ENCODE data around the gene ALDH3B1. TPM values are rescaled to one million over a fixed set of nuclear protein-coding genes. Genes with fewer than 3 reads are reported as not detected.

The ALDH3B1 gene
- total and polyA plus RNA-seq, 10 of the 15 experiments (the other 5 are each of a cell fraction or from before 2014, with no cell fraction given): 0.03 to 0.37 (median 0.17) TPM; not detected in 3

DNA sequence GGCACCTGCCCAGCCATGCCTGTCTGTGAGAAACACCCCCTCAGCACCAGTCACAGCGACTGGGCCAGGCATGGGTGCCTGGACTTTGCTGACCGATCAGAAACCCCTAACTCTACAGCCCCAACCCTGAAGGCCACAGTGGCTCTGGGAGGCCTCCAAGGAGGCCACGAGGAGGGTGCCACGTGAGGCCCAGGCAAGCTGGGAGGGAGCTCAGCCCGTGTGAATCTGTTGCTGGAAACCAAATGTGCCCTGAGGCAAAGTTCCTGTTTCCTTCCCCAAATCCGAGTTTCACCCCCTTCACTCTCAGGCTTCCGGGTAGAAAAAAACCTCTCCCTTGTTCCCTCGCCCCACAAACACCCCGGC lies 7.6 kb upstream of the ALDH3B1 start:
- peaks cover 14% of the 10 kb centered on the region for H3K79me2 ChIP-seq (ENCODE audit: control insufficient read depth, insufficient read depth, low read length)
- ChIA-PET CTCF (interaction anchor here (1.0 to 3.5 kb wide), 4 partner anchors 9 to 206 kb away, joined by 3 to 19 read pairs (median 6); no protein-coding TSS in a partner anchor), RAD21 (ENCODE audit: unreplicated experiment) (interaction anchor here (0.5 to 0.7 kb wide), 2 partner anchors 68 to 200 kb away, joined by 3 to 4 read pairs; no protein-coding TSS in a partner anchor), SMC1A (ENCODE audit: uncharacterized antibody, unreplicated experiment) (interaction anchor here (0.7 kb wide), 1 partner anchor 9 kb away, joined by 3 read pairs; no protein-coding TSS in a partner anchor), POLR2A (interaction anchor here (1.1 to 3.0 kb wide), 2 partner anchors 35 to 116 kb away, joined by 3 to 11 read pairs; partner anchors contain the start of gene TCIRG1)
- H2AFZ ChIP-seq (ENCODE audit: control insufficient read depth, low read depth, low read length): no peak overlapping the region
- H3K36me3 ChIP-seq (ENCODE audit: control insufficient read depth in 2 of 2, insufficient read depth in 2 of 2, low read length in 1 of 2): no peaks in the 10 kb centered on the region; a peak in 1 of 4 replicates
- ATAC-seq (peak; percentile 41), FAIRE-seq (peak; percentile 89), DNase-seq (ENCODE audit: low read depth, low spot score) (no peak)
- intact Hi-C loops (cut with micrococcal nuclease; ENCODE audit: unreplicated experiment) (loop anchor here (5.0 to 10.0 kb wide), 3 partner anchors 35 to 205 kb away; partner anchors contain the start of genes CHKA and TCIRG1), in situ Hi-C loops (cut with MboI) (no loop called here)
- 1% methylated on average over 9 of the region's 9 CpGs for WGBS (ENCODE audit: insufficient coverage, insufficient replicate concordance, low lambda C conversion rate, missing lambda C conversion rate)
- no peaks in the 10 kb centered on the region for H4K20me1 ChIP-seq (ENCODE audit: control insufficient read depth, insufficient read depth)
- peak overlapping the region; percentile 90 for H3K4me2 ChIP-seq (ENCODE audit: control insufficient read depth, insufficient read depth)
- peaks cover 48% of the 10 kb centered on the region for H3K4me1 ChIP-seq (ENCODE audit: control insufficient read depth, insufficient read depth, low read length)
- no peaks in the 10 kb centered on the region for H3K27me3 ChIP-seq (replicated peaks in 1 of 2; ENCODE audit: control insufficient read depth in 2 of 2, insufficient read depth in 2 of 2, low read length in 1 of 2)
- peak overlapping the region; percentile 69 for H3K9ac ChIP-seq (ENCODE audit: control insufficient read depth, insufficient read depth, low read length)
- BruUV-seq (replicated peaks): no TSS peak
- peak overlapping the region; percentile 92 for H3K4me3 ChIP-seq
- peak overlapping the region; percentile 78 for H3K27ac ChIP-seq (ENCODE audit: control insufficient read depth, insufficient read depth)
- no peaks in the 10 kb centered on the region for H3K9me3 ChIP-seq (replicated peaks; ENCODE audit: control insufficient read depth, insufficient read depth, low read length)
- TF ChIP-seq EED (IDR thresholded peaks at IDR 0.05; ENCODE audit: low read depth) (peak; percentile 56; the same call in 1 of the 2 replicates), ATF7 (IDR thresholded peaks at IDR 0.05; ENCODE audit: low read depth) (no peak), IKZF1 (conservative IDR thresholded peaks at IDR 0.05) (peak; percentile 48; the same call in 1 of the 2 replicates), MXI1 (IDR thresholded peaks at IDR 0.05; ENCODE audit: low read depth, low read length) (no peak), IRF3 (IDR thresholded peaks at IDR 0.05) (no peak), USF1 (IDR thresholded peaks at IDR 0.05; ENCODE audit: borderline replicate concordance, extremely low read length, insufficient read depth, low read depth, low read length) (peak; percentile 71), BHLHE40 (IDR thresholded peaks at IDR 0.05; ENCODE audit: borderline replicate concordance in 1 of 2, low read depth in 2 of 2, low read length in 1 of 2) (peak; percentile 44 to 60; a peak in 3 of 4 replicates), IKZF2 (IDR thresholded peaks at IDR 0.05) (0 out of 4 replicates have a peak, but pooled peaks of 1 of the 2 experiments have one; percentile 28), LARP7 (IDR thresholded peaks at IDR 0.05) (peak; percentile 16; the same call in 1 of the 2 replicates), PAX5 (IDR thresholded peaks at IDR 0.05; ENCODE audit: borderline replicate concordance, low read depth, low read length) (0 out of 2 replicates have a peak, but pooled peaks have one; percentile 4), MYC (IDR thresholded peaks at IDR 0.05; ENCODE audit: insufficient read depth, insufficient read length, insufficient replicate concordance, low read length, severe bottlenecking) (peak; percentile 32), RAD21 (IDR thresholded peaks at IDR 0.05; ENCODE audit: insufficient read depth, low read depth, low read length) (no peak), POU2F2 (IDR thresholded peaks at IDR 0.05; ENCODE audit: borderline replicate concordance, low read depth, low read length) (0 out of 3 replicates have a peak, but pooled peaks have one; percentile 11), ZNF217 (IDR thresholded peaks at IDR 0.05) (no peak), ETV6 (conservative IDR thresholded peaks at IDR 0.05 in 1 of 2, IDR thresholded peaks at IDR 0.05 in 1 of 2; ENCODE audit: borderline replicate concordance in 1 of 2, low read depth in 1 of 2) (peak in 1 of 2 experiments; percentile 83; a peak in 2 of 4 replicates)
- TF ChIP-seq, protein P1, sequence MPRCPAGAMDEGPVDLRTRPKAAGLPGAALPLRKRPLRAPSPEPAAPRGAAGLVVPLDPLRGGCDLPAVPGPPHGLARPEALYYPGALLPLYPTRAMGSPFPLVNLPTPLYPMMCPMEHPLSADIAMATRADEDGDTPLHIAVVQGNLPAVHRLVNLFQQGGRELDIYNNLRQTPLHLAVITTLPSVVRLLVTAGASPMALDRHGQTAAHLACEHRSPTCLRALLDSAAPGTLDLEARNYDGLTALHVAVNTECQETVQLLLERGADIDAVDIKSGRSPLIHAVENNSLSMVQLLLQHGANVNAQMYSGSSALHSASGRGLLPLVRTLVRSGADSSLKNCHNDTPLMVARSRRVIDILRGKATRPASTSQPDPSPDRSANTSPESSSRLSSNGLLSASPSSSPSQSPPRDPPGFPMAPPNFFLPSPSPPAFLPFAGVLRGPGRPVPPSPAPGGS (IDR thresholded peaks at IDR 0.05; ENCODE audit: borderline replicate concordance, insufficient read depth, low read depth, low read length, poor library complexity, severe bottlenecking): no peak
- TF ChIP-seq, protein P2, sequence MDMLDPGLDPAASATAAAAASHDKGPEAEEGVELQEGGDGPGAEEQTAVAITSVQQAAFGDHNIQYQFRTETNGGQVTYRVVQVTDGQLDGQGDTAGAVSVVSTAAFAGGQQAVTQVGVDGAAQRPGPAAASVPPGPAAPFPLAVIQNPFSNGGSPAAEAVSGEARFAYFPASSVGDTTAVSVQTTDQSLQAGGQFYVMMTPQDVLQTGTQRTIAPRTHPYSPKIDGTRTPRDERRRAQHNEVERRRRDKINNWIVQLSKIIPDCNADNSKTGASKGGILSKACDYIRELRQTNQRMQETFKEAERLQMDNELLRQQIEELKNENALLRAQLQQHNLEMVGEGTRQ (IDR thresholded peaks at IDR 0.05; ENCODE audit: borderline replicate concordance, low read depth, low read length): peak; percentile 6; the same call in 1 of the 2 replicates
